ENCODE measurements around the gene LARGE1. TPM values are rescaled to one million over a fixed set of nuclear protein-coding genes. Genes with fewer than 3 reads are reported as not detected.

LARGE1 gene
- total RNA-seq, 1 experiment from 2014 or later: 5.8 TPM

- no TSS peak for BruUV-seq (replicated peaks)
- CTCF ChIA-PET: no interaction called here
- DNase-seq: no peak
- TF ChIP-seq CTCF (IDR thresholded peaks at IDR 0.05; ENCODE audit: insufficient read depth in 1 of 2, low read depth in 1 of 2, low read length in 1 of 2, severe bottlenecking in 1 of 2, unreplicated experiment in 1 of 2): no peak
- Mint-ChIP-seq H3K9me3 (ENCODE audit: unreplicated experiment) (no peaks in the 10 kb centered on the region), H3K36me3 (ENCODE audit: insufficient read depth, unreplicated experiment) (no peaks in the 10 kb centered on the region), H3K27me3 (ENCODE audit: insufficient read depth, unreplicated experiment) (no peaks in the 10 kb centered on the region), H3K4me3 (ENCODE audit: unreplicated experiment) (no peak overlapping the region), H3K27ac (ENCODE audit: unreplicated experiment) (no peak overlapping the region), H3K4me1 (ENCODE audit: low read depth, unreplicated experiment) (peaks cover 17% of the 10 kb centered on the region)
- Histone ChIP-seq H3K4me3 (ENCODE audit: low read depth, low read length) (no peak overlapping the region), H3K9me3 (peaks cover 6% of the 10 kb centered on the region; the same call in 1 of the 2 replicates), H3K27me3 (replicated peaks; ENCODE audit: control insufficient read depth, insufficient read depth, low read length) (no peaks in the 10 kb centered on the region), H3K36me3 (ENCODE audit: control insufficient read depth, insufficient read depth, low read length) (no peaks in the 10 kb centered on the region), H3K4me1 (peaks cover 9% of the 10 kb centered on the region)
- intact Hi-C loops (cut with micrococcal nuclease; ENCODE audit: unreplicated experiment): no loop called here
- POLR2A ChIA-PET: no interaction called here
These were observed 461.1 kb downstream of the LARGE1 start for GRCh38 chr22:33459137-33459536.

GRCh38 chr22:33456511-33456910, 463.8 kb downstream of the LARGE1 start:
- DNase-seq: no peak
- peaks cover 9% of the 10 kb centered on the region for H3K4me1 ChIP-seq
- intact Hi-C loops (cut with micrococcal nuclease; ENCODE audit: unreplicated experiment): no loop called here
- Mint-ChIP-seq H3K4me1 (ENCODE audit: low read depth, unreplicated experiment) (peaks cover 15% of the 10 kb centered on the region), H3K27ac (ENCODE audit: unreplicated experiment) (no peak overlapping the region), H3K9me3 (ENCODE audit: unreplicated experiment) (no peaks in the 10 kb centered on the region), H3K27me3 (ENCODE audit: insufficient read depth, unreplicated experiment) (no peaks in the 10 kb centered on the region), H3K36me3 (ENCODE audit: insufficient read depth, unreplicated experiment) (no peaks in the 10 kb centered on the region), H3K4me3 (ENCODE audit: unreplicated experiment) (no peak overlapping the region)
- H3K9me3 ChIP-seq: peaks cover 3% of the 10 kb centered on the region; the same call in 1 of the 2 replicates
- H3K27me3 ChIP-seq (replicated peaks; ENCODE audit: control insufficient read depth, insufficient read depth, low read length): no peaks in the 10 kb centered on the region
- BruUV-seq (replicated peaks): no TSS peak
- no peak for TF ChIP-seq CTCF (IDR thresholded peaks at IDR 0.05; ENCODE audit: insufficient read depth in 1 of 2, low read depth in 1 of 2, low read length in 1 of 2, severe bottlenecking in 1 of 2, unreplicated experiment in 1 of 2)
- H3K36me3 ChIP-seq (ENCODE audit: control insufficient read depth, insufficient read depth, low read length): no peaks in the 10 kb centered on the region
- POLR2A ChIA-PET: no interaction called here
- H3K4me3 ChIP-seq (ENCODE audit: low read depth, low read length): no peak overlapping the region
- CTCF ChIA-PET: no interaction called here

GRCh38 chr22:33455036-33455435, 465.2 kb downstream of the LARGE1 start:
- intact Hi-C loops (cut with micrococcal nuclease; ENCODE audit: unreplicated experiment): no loop called here
- Mint-ChIP-seq H3K36me3 (ENCODE audit: insufficient read depth, unreplicated experiment) (no peaks in the 10 kb centered on the region), H3K27me3 (ENCODE audit: insufficient read depth, unreplicated experiment) (no peaks in the 10 kb centered on the region), H3K4me3 (ENCODE audit: unreplicated experiment) (no peak overlapping the region), H3K9me3 (ENCODE audit: unreplicated experiment) (no peaks in the 10 kb centered on the region), H3K27ac (ENCODE audit: unreplicated experiment) (no peak overlapping the region), H3K4me1 (ENCODE audit: low read depth, unreplicated experiment) (peaks cover under 1% of the 10 kb centered on the region)
- CTCF ChIA-PET: no interaction called here
- TF ChIP-seq CTCF (IDR thresholded peaks at IDR 0.05; ENCODE audit: insufficient read depth in 1 of 2, low read depth in 1 of 2, low read length in 1 of 2, severe bottlenecking in 1 of 2, unreplicated experiment in 1 of 2): no peak
- no peak for DNase-seq
- POLR2A ChIA-PET: interaction anchor here (0.6 kb wide), 1 partner anchor 50 kb away, joined by 3 read pairs; no protein-coding TSS in a partner anchor
- no peaks in the 10 kb centered on the region for H3K4me1 ChIP-seq
- no TSS peak for BruUV-seq (replicated peaks)
- H3K36me3 ChIP-seq (ENCODE audit: control insufficient read depth, insufficient read depth, low read length): no peaks in the 10 kb centered on the region
- H3K27me3 ChIP-seq (replicated peaks; ENCODE audit: control insufficient read depth, insufficient read depth, low read length): no peaks in the 10 kb centered on the region
- H3K9me3 ChIP-seq: no peaks in the 10 kb centered on the region
- no peak overlapping the region for H3K4me3 ChIP-seq (ENCODE audit: low read depth, low read length)
